K562 (cell line): Measurements from ENCODE around the gene SOWAHB. TPM values are rescaled to one million over a fixed set of nuclear protein-coding genes. Genes with fewer than 3 reads are reported as not detected.

ENCODE experiments used
- ARID3B ChIP-seq: fragments of 250-450 bp; sonication (Bioruptor Pico); IDR thresholded peaks from 2 replicates; pipeline ENCODE4 v1.4.0; 2020; ENCODE audit warnings: borderline replicate concordance
- DDX20 ChIP-seq: fragments of 450-650 bp; IDR thresholded peaks from 2 replicates; pipeline ENCODE4 v1.6.1; 2016; ENCODE audit warnings: missing genetic modification characterization, low read depth, mild to moderate bottlenecking, missing compliant biosample characterization, moderate library complexity
- HBP1 ChIP-seq: fragments of 450-650 bp; formaldehyde crosslinking; IDR thresholded peaks from 2 replicates; pipeline ENCODE4 v1.4.0; 2022; ENCODE audit warnings: missing genetic modification characterization
- HCFC1 ChIP-seq: IDR thresholded peaks from 2 replicates; pipeline ENCODE4 v1.6.1; 2012; ENCODE audit warnings: low read depth, low read length, improper control_type of control experiment
- HNRNPUL1 ChIP-seq: fragments of 200-400 bp; formaldehyde crosslinking; IDR thresholded peaks from 2 replicates; pipeline ENCODE4 v1.6.1; 2017; ENCODE audit warnings: low read length
- MAFF ChIP-seq: IDR thresholded peaks from 2 replicates; pipeline ENCODE4 v1.6.1; 2012; ENCODE audit warnings: low read length, improper control_type of control experiment
- MAZ ChIP-seq, 2 experiments: fragments of 450-650 bp in 1 of 2; sonication (generic) in 1 of 2; formaldehyde crosslinking; IDR thresholded peaks in 1 of 2; conservative IDR thresholded peaks in 1 of 2; 2 replicates each; pipeline versions ENCODE4 v1.4.0 to v1.5.0; 2020; ENCODE audit warnings: mild to moderate bottlenecking in 1 of 2, missing genetic modification reagents in 1 of 2
- NBN ChIP-seq: fragments of 450-650 bp; IDR thresholded peaks from 2 replicates; pipeline ENCODE4 v1.6.1; 2016; ENCODE audit warnings: low read depth, mild to moderate bottlenecking
- NCOA1 ChIP-seq: fragments of 450-650 bp; IDR thresholded peaks from 2 replicates; pipeline ENCODE4 v1.6.1; 2016; ENCODE audit warnings: low read depth
- PPARD ChIP-seq: fragments of 250-450 bp; sonication (Bioruptor Pico); IDR thresholded peaks from 2 replicates; pipeline ENCODE4 v1.8.0; 2022; ENCODE audit warnings: inconsistent platforms, mild to moderate bottlenecking, moderate library complexity
- SNIP1 ChIP-seq: fragments of 450-650 bp; IDR thresholded peaks from 2 replicates; pipeline ENCODE4 v1.7.1; 2017; ENCODE audit warnings: low read depth, mild to moderate bottlenecking
- SRSF7 ChIP-seq: fragments of 200-400 bp; formaldehyde crosslinking; optimal IDR thresholded peaks from 2 replicates; pipeline ENCODE3; 2017; ENCODE audit warnings: mild to moderate bottlenecking, low read depth, low read length
- TEAD2 ChIP-seq: fragments of 450-650 bp; IDR thresholded peaks from 2 replicates; pipeline ENCODE4 v1.6.1; 2016; ENCODE audit warnings: missing genetic modification characterization, control low read depth, missing compliant biosample characterization
- ZNF212 ChIP-seq: fragments of 450-650 bp; formaldehyde crosslinking; IDR thresholded peaks from 2 replicates; pipeline ENCODE4 v1.4.0; 2020; ENCODE audit warnings: mild to moderate bottlenecking
- ZNF263 ChIP-seq: sonication (generic); formaldehyde crosslinking; IDR thresholded peaks from 2 replicates; pipeline ENCODE4 v1.8.0; 2022; ENCODE audit warnings: mild to moderate bottlenecking, missing genetic modification reagents, borderline replicate concordance
- polyA plus RNA-seq, 8 experiments: library from polyadenylated mRNA; depleted of rRNA in 4 of 8; stranded (reverse) in 5 of 8; unstranded in 3 of 8; fragments of >200 nt; fragmentation: Nextera tagmentation in 2 of 8; fragmentation: Illumina TruSeq in 1 of 8; extraction: Ambion mirVana in 2 of 8; extraction: Trizol in 1 of 8; gene quantifications; 2 replicates each; pipeline versions ENCODE4 v1.2.1 to v1.2.3, GENCODE V29; 2011 to 2014; ENCODE audit warnings: inconsistent platforms in 1 of 8, missing spikeins in 1 of 8
- total RNA-seq, 7 experiments: library from RNA; depleted of rRNA in 6 of 7; stranded (reverse); fragments of >200 nt in 6 of 7; fragmentation: Illumina TruSeq in 2 of 7; extraction: Trizol in 2 of 7; gene quantifications; 2 replicates each; pipeline versions ENCODE4 v1.2.1 to v1.2.3, GENCODE V29; 2011 to 2021; ENCODE audit warnings: low replicate concordance in 1 of 7
- TF ChIP-seq, protein P1 (sequence below): sonication (generic); formaldehyde crosslinking; IDR thresholded peaks from 2 replicates; pipeline ENCODE4 v1.8.0; 2023; ENCODE audit warnings: missing genetic modification reagents, mild to moderate bottlenecking, borderline replicate concordance
- TF ChIP-seq, protein P2 (sequence below): fragments of 450-650 bp; formaldehyde crosslinking; IDR thresholded peaks from 2 replicates; pipeline ENCODE4 v1.4.0; 2022; ENCODE audit warnings: missing genetic modification characterization
- TF ChIP-seq, protein P3 (sequence below): fragments of 200-800 bp; sonication (Bioruptor generic); IDR thresholded peaks from 2 replicates; pipeline ENCODE4 v1.6.1; 2017; ENCODE audit warnings: missing genetic modification characterization, missing compliant biosample characterization

SOWAHB gene
- total and polyA plus RNA-seq, 9 of the 15 experiments (the other 6 are each of a cell fraction or from before 2014, with no cell fraction given): not detected

GRCh38 chr4:76947369-76947768 lies 49.4 kb upstream of the SOWAHB start (continued):
- TF ChIP-seq NCOA1 (0 out of 2 replicates have a peak, but pooled peaks have one; percentile 9), PPARD (no peak), ZNF263 (no peak), NBN (no peak), HNRNPUL1 (no peak), DDX20 (no peak), HCFC1 (no peak), ZNF212 (CRISPR knock-in tag) (no peak), TEAD2 (tag) (no peak), MAFF (no peak), MAZ (CRISPR knock-in tag; conservative IDR thresholded peaks at IDR 0.05 in 1 of 2, IDR thresholded peaks at IDR 0.05 in 1 of 2) (no peak; a peak in 1 of 4 replicates), SRSF7 (no peak), ARID3B (CRISPR knock-in tag) (no peak), SNIP1 (no peak), HBP1 (CRISPR knock-in tag) (no peak)
- TF ChIP-seq, protein P1, sequence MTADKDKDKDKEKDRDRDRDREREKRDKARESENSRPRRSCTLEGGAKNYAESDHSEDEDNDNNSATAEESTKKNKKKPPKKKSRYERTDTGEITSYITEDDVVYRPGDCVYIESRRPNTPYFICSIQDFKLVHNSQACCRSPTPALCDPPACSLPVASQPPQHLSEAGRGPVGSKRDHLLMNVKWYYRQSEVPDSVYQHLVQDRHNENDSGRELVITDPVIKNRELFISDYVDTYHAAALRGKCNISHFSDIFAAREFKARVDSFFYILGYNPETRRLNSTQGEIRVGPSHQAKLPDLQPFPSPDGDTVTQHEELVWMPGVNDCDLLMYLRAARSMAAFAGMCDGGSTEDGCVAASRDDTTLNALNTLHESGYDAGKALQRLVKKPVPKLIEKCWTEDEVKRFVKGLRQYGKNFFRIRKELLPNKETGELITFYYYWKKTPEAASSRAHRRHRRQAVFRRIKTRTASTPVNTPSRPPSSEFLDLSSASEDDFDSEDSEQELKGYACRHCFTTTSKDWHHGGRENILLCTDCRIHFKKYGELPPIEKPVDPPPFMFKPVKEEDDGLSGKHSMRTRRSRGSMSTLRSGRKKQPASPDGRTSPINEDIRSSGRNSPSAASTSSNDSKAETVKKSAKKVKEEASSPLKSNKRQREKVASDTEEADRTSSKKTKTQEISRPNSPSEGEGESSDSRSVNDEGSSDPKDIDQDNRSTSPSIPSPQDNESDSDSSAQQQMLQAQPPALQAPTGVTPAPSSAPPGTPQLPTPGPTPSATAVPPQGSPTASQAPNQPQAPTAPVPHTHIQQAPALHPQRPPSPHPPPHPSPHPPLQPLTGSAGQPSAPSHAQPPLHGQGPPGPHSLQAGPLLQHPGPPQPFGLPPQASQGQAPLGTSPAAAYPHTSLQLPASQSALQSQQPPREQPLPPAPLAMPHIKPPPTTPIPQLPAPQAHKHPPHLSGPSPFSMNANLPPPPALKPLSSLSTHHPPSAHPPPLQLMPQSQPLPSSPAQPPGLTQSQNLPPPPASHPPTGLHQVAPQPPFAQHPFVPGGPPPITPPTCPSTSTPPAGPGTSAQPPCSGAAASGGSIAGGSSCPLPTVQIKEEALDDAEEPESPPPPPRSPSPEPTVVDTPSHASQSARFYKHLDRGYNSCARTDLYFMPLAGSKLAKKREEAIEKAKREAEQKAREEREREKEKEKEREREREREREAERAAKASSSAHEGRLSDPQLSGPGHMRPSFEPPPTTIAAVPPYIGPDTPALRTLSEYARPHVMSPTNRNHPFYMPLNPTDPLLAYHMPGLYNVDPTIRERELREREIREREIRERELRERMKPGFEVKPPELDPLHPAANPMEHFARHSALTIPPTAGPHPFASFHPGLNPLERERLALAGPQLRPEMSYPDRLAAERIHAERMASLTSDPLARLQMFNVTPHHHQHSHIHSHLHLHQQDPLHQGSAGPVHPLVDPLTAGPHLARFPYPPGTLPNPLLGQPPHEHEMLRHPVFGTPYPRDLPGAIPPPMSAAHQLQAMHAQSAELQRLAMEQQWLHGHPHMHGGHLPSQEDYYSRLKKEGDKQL (CRISPR knock-in tag): no peak
- TF ChIP-seq, protein P2, sequence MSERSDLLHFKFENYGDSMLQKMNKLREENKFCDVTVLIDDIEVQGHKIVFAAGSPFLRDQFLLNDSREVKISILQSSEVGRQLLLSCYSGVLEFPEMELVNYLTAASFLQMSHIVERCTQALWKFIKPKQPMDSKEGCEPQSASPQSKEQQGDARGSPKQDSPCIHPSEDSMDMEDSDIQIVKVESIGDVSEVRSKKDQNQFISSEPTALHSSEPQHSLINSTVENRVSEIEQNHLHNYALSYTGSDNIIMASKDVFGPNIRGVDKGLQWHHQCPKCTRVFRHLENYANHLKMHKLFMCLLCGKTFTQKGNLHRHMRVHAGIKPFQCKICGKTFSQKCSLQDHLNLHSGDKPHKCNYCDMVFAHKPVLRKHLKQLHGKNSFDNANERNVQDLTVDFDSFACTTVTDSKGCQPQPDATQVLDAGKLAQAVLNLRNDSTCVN (CRISPR knock-in tag): no peak
- TF ChIP-seq, protein P3, sequence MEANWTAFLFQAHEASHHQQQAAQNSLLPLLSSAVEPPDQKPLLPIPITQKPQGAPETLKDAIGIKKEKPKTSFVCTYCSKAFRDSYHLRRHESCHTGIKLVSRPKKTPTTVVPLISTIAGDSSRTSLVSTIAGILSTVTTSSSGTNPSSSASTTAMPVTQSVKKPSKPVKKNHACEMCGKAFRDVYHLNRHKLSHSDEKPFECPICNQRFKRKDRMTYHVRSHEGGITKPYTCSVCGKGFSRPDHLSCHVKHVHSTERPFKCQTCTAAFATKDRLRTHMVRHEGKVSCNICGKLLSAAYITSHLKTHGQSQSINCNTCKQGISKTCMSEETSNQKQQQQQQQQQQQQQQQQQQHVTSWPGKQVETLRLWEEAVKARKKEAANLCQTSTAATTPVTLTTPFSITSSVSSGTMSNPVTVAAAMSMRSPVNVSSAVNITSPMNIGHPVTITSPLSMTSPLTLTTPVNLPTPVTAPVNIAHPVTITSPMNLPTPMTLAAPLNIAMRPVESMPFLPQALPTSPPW (CRISPR knock-in tag): 0 out of 2 replicates have a peak, but pooled peaks have one; percentile 17
